WERI-Rb-1 (cell line): ENCODE data around the gene FITM2.
"Not testable (repeated sequence)": the region's sequence is repeated elsewhere in the genome, so short reads cannot be mapped to it uniquely, and the experiment has no call there.

ENCODE experiments used
- DNase-seq: peaks from one replicate; pipeline ENCODE4 v3.0.0-alpha.2; 2020
- H3K27ac ChIP-seq: fragments of 250-450 bp; sonication (Bioruptor Pico); 2 replicates; pipeline ENCODE4 v1.5.1; 2020; ENCODE audit warnings: mild to moderate bottlenecking, moderate library complexity
- H3K27me3 ChIP-seq: fragments of 250-450 bp; sonication (Bioruptor Pico); 2 replicates; pipeline ENCODE4 v1.5.1; 2021; ENCODE audit warnings: mild to moderate bottlenecking, low read depth, moderate library complexity; ENCODE audit not compliant: insufficient read depth, severe bottlenecking
- H3K36me3 ChIP-seq: fragments of 250-450 bp; sonication (Bioruptor Pico); 2 replicates; pipeline ENCODE4 v1.5.1; 2020; ENCODE audit warnings: mild to moderate bottlenecking, moderate library complexity
- H3K4me3 ChIP-seq: 2 replicates; pipeline ENCODE4 v1.5.1; 2011; ENCODE audit warnings: low read depth, mild to moderate bottlenecking, control low read depth, low read length
- H3K9me3 ChIP-seq: fragments of 250-450 bp; sonication (Bioruptor Pico); 2 replicates; pipeline ENCODE4 v1.5.1; 2021; ENCODE audit warnings: mild to moderate bottlenecking, moderate library complexity; ENCODE audit not compliant: severe bottlenecking
- TF ChIP-seq, protein P1 (sequence below): IDR thresholded peaks from 2 replicates; pipeline ENCODE4 v1.5.1; 2011; ENCODE audit warnings: low read depth, mild to moderate bottlenecking, control low read depth, inconsistent platforms, low read length

The FITM2 gene

DNA sequence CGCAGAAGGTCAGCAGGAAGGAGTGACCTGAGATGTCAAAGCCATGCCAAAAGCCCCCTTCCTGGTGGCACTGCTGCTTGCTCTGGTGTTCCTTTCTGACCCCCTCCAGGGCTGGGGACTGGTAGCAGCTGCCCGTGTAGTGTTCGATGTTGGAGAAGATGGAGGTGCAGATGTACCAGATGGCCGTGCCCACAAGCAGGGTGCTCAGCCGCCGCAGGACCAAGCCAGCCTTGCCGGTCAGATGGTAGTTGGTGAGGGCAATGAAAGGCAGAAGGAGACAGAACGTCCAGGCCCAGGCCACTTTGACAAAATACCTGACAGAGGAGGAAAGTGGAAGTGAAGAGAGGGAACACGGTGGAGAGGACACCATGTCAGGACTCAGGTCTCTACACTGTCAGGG is 4.1 kb downstream of the FITM2 start:
- Histone ChIP-seq H3K9me3 (no peaks in the 10 kb centered on the region), H3K36me3 (peaks cover 3% of the 10 kb centered on the region; the same call in 1 of the 2 replicates), H3K27me3 (peaks cover 3% of the 10 kb centered on the region), H3K27ac (no peak overlapping the region), H3K4me3 (no peak overlapping the region)
- DNase-seq, result no peak
- TF ChIP-seq, protein P1, sequence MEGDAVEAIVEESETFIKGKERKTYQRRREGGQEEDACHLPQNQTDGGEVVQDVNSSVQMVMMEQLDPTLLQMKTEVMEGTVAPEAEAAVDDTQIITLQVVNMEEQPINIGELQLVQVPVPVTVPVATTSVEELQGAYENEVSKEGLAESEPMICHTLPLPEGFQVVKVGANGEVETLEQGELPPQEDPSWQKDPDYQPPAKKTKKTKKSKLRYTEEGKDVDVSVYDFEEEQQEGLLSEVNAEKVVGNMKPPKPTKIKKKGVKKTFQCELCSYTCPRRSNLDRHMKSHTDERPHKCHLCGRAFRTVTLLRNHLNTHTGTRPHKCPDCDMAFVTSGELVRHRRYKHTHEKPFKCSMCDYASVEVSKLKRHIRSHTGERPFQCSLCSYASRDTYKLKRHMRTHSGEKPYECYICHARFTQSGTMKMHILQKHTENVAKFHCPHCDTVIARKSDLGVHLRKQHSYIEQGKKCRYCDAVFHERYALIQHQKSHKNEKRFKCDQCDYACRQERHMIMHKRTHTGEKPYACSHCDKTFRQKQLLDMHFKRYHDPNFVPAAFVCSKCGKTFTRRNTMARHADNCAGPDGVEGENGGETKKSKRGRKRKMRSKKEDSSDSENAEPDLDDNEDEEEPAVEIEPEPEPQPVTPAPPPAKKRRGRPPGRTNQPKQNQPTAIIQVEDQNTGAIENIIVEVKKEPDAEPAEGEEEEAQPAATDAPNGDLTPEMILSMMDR, result no peak

DNA sequence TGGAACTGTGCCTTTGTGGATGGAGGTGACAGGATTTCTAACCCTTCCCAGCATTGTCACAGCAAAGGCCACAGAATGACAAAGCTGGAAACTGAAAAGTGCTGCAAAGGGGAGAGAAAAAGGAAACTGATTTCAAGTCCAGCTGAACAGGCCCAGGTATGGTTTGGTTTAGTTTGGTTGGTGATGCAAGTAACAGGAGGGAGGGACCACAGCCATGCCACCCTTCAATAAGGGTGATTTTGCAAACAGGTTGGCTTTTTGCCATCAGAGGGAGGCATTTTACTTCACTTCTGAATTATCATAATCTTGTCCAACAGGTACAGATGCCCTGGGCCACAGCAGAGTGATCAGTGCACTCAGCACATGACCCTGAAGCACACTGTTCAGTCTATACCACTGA is 6.6 kb downstream of the FITM2 start:
- TF ChIP-seq, protein P1, result no peak
- Histone ChIP-seq H3K27me3 (no peaks in the 10 kb centered on the region), H3K36me3 (peaks cover 3% of the 10 kb centered on the region; the same call in 1 of the 2 replicates), H3K27ac (no peak overlapping the region), H3K9me3 (no peaks in the 10 kb centered on the region), H3K4me3 (no peak overlapping the region)
- no peak for DNase-seq

- TF ChIP-seq, protein P1, result no peak
- Histone ChIP-seq H3K36me3 (peaks cover 3% of the 10 kb centered on the region; the same call in 1 of the 2 replicates), H3K9me3 (no peaks in the 10 kb centered on the region), H3K27me3 (no peaks in the 10 kb centered on the region), H3K4me3 (no peak overlapping the region), H3K27ac (no peak overlapping the region)
- DNase-seq, result no peak
Measured at GRCh38 chr20:44302736-44303135, 8.3 kb downstream of the FITM2 start.

DNA sequence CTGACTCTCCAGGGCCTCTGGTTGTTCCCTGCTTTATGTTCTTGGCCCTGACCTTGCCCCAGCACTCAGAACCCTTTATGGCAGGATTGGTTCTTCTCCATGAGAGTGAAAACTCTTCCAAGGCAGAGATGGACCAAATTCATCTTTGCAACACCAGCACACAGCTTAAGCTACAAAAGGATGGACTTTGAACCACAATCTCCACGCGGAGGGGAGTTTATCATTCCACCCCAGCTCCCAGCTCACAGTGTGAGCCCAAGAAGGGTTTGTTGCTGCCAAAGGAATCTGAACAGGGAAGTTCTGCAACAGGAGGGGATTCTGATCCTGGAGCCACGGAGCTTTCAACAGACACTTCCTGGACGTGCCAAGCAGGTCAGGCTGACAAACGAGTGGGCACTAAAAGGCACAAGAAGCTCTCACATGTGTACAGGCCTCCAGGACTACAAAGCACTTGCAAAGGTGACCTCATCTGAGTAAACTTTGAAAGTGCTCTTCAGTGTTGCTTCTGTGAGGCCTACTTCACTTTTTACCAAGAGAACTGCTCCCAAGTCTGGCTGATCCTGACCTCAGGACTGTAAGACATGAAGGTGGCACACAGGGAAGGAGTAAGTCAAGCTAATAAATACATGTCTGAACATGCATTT is 8.9 kb downstream of the FITM2 start:
- Histone ChIP-seq H3K36me3 (peaks cover 3% of the 10 kb centered on the region; the same call in 1 of the 2 replicates), H3K27me3 (no peaks in the 10 kb centered on the region), H3K9me3 (no peaks in the 10 kb centered on the region), H3K4me3 (no peak overlapping the region), H3K27ac (no peak overlapping the region)
- DNase-seq, result no peak
- TF ChIP-seq, protein P1, result no peak

DNA sequence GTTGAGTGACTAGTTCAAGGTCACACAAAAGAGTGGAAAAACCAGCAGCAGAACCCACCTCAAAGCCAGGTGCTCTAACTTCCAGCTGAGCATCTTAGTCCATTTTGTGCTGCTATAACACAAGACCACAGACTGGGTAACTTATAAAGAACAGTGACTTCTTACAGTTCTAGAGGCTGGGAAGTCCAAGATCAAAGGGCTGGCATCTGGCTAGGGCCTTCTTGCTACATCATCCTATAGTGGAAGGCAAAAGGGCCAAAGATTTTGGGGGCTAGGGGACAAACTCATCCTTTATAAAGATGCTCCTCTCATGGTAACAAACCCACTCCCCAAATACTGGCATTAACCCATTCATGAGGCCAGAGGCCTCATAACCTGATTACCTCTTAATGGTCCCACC is 9.7 kb downstream of the FITM2 start:
- Histone ChIP-seq H3K36me3 (no peaks in the 10 kb centered on the region), H3K27ac (no peak overlapping the region), H3K9me3 (no peaks in the 10 kb centered on the region), H3K27me3 (no peaks in the 10 kb centered on the region), H3K4me3 (no peak overlapping the region)
- TF ChIP-seq, protein P1, result no peak
- no peak for DNase-seq

DNA sequence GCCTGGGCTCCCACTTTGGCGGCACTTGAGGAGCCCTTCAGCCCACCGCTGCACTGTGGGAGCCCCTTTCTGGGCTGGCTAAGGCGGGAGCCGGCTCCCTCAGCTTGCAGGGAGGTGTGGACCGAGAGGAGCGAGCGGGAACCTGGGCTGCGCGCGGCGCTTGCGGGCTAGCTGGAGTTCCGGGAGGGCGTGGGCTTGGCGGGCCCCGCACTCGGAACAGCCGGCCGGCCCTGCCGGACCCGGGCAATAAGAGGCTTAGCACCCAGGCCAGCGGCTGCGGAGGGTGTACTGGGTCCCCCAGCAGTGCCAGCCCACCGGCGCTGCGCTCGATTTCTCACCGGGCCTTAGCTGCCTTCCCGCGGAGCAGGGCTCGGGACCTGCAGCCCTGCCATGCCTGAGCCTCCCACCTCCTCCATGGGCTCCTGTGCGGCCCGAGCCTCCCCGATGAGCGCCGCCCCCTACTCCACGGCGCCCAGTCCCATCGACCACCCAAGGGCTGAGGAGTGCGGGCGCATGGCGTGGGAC is 11.9 kb downstream of the FITM2 start:
- not testable (repeated sequence) for H3K9me3 ChIP-seq, DNase-seq, H3K4me3 ChIP-seq, H3K27ac ChIP-seq, H3K27me3 ChIP-seq, H3K36me3 ChIP-seq
